GM12865 (cell line): Measurements from ENCODE around the gene PRKCE.

Experiments used
- DNase-seq: peaks from one replicate; pipeline ENCODE4 v3.0.0; 2010; ENCODE audit warnings: low read depth
- H3K4me3 ChIP-seq: 2 replicates; pipeline ENCODE4 v1.5.1; 2011; ENCODE audit warnings: mild to moderate bottlenecking, low read depth, low read length, control low read depth
- CTCF ChIP-seq: IDR thresholded peaks from 2 replicates; pipeline ENCODE4 v1.5.1; 2011; ENCODE audit warnings: low read length, control low read depth, low read depth, inconsistent platforms; ENCODE audit not compliant: insufficient read depth; ENCODE audit errors: missing control alignments

Gene PRKCE

GRCh38 chr2:46023165-46023854 is 371.8 kb downstream of the PRKCE start:
- DNase-seq: no peak
- TF ChIP-seq CTCF: no peak
- H3K4me3 ChIP-seq: no peak overlapping the region

GRCh38 chr2:46024146-46024779 is 372.8 kb downstream of the PRKCE start:
- DNase-seq: no peak
- no peak for TF ChIP-seq CTCF
- no peak overlapping the region for H3K4me3 ChIP-seq

GRCh38 chr2:46025081-46025480 is 373.6 kb downstream of the PRKCE start:
- no peak for TF ChIP-seq CTCF
- DNase-seq: no peak

GRCh38 chr2:46025676-46026075 is 374.2 kb downstream of the PRKCE start:
- no peak for TF ChIP-seq CTCF
- H3K4me3 ChIP-seq: no peak overlapping the region

More at GRCh38 chr2:46025081-46025480, 373.6 kb downstream of the PRKCE start:
- H3K4me3 ChIP-seq: no peak overlapping the region

GRCh38 chr2:46026431-46026830 is 375.0 kb downstream of the PRKCE start:
- H3K4me3 ChIP-seq: no peak overlapping the region
- no peak for DNase-seq
- no peak for TF ChIP-seq CTCF

More at GRCh38 chr2:46025676-46026075, 374.2 kb downstream of the PRKCE start:
- DNase-seq: no peak

- no peak for DNase-seq
- TF ChIP-seq CTCF: no peak
These were observed 377.9 kb downstream of the PRKCE start for GRCh38 chr2:46029332-46029811.

More at GRCh38 chr2:46029332-46029811, 377.9 kb downstream of the PRKCE start:
- no peak overlapping the region for H3K4me3 ChIP-seq
